ENCODE results near the gene CHST13.
"Not testable (repeated sequence)": the region's sequence is repeated elsewhere in the genome, so short reads cannot be mapped to it uniquely, and the experiment has no call there.

The CHST13 gene

GRCh38 chr3:126582311-126582710, 58.4 kb downstream of the CHST13 start:
- no peak for DNase-seq (ENCODE audit: low read depth in 3 of 3)

GRCh38 chr3:126591515-126591914, 67.6 kb downstream of the CHST13 start:
- not testable (repeated sequence) for DNase-seq (ENCODE audit: low read depth in 3 of 3)

Measured in stimulated activated CD4-positive, alpha-beta T cell treated with anti-CD3 and anti-CD28 coated beads, TNF-alpha, amount 100 ng/mL, for 4 hours (primary cell).